Stromal cell of bone marrow (primary cell): Measurements from ENCODE around the gene PDE2A.

Experiments
- DNase-seq: peaks from one replicate; pipeline ENCODE4 v3.0.0-alpha.2; 2012; ENCODE audit warnings: low read depth

The PDE2A gene

DNA sequence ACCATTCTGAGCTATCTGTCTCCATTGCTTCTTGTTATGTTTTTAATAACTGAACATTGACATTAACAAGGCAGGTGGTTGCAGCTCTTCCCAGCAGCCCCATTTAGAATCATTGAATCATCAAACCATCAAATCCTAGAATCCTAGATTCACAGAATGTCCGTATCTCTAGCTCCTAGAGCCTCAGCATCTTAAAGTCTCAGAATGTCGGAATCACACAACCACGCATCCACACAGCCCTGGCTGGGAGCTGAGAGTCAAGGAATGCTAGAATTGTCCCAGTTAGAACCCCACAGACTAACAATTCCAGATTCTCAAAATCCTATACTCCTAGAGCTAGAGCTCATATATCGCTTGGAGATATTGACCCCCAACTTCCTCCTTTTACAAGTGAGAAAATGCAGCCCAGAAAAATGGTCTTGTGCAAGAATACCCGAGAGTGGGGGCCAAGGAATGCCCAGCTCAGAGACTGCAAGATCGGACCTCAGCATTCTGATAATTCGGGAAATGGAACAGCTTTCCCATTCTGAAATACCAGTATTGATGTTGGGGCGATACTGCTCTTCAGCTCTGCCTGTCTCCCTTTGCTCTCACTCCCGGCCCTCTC is 38.8 kb downstream of the PDE2A start:
- no peak for DNase-seq

DNA sequence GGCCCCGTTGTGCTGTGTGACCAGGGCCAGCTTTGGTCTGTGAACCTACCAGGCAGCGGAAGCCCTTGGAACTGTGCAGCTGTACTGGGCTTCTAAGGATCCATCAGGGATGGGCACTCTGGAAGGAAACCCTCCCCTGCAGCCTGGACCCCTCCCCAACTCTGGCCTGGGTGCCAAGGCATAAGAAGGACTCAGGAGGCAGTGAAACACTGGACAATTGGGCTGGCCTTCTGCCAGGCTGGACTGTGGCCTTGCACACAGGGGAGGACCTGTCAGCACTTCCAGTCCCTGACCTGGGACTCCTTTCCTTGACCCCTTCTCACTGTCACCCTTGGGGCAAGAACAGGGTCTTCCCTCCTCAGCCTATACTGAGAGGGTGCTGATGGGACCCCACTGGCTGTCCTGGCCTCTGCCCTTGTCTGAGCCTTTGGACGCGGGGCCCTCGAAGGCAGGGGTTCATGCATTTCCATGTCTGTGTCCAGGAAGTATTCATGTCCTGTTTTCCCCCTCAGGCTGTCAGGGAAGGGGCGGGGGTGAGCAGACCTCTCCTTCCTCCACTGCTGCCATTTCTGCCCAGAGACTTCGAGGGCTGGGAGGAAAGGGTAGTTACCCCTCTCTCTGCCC is 39.6 kb downstream of the PDE2A start:
- DNase-seq = no peak

DNA sequence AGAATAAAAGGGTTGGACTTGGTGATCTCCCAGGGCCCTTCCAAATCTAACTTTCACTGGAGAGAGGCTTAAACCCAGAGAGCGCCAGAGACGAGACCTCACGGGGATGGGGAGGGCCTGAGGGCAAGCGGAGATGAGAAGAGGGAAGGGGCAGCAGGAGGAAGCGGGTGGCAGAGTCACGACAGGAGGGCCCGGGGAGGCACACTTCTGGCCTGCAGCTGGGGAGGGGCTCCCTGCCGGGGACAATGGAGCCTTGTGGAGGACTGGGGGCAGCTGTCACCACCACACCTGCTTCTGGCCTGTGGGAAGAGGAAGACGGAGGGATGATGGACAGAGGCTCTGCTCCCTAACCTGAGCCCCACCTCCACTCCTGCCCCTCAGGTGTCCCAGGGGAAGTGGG is 40.2 kb downstream of the PDE2A start:
- no peak for DNase-seq

DNA sequence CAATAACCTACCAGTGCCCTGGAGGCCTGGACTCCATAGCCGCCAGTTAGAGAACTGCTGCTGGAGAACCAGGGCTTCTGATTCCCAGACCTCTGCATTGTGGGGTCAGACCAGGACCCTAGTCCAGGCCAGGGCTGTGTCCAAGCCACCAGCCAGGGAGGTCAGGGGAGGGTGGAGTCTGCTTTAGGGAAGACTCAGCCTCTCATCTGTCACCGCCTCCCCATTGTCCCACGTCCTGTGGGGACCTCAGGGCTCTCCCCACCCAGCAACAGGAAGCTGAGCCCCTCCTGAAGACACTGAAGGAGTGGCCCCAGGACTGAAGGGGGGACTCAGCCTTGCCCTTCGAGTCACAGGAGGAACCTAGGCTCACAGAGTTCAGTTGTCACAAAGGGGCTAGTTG is 41.2 kb downstream of the PDE2A start:
- no peak for DNase-seq

DNA sequence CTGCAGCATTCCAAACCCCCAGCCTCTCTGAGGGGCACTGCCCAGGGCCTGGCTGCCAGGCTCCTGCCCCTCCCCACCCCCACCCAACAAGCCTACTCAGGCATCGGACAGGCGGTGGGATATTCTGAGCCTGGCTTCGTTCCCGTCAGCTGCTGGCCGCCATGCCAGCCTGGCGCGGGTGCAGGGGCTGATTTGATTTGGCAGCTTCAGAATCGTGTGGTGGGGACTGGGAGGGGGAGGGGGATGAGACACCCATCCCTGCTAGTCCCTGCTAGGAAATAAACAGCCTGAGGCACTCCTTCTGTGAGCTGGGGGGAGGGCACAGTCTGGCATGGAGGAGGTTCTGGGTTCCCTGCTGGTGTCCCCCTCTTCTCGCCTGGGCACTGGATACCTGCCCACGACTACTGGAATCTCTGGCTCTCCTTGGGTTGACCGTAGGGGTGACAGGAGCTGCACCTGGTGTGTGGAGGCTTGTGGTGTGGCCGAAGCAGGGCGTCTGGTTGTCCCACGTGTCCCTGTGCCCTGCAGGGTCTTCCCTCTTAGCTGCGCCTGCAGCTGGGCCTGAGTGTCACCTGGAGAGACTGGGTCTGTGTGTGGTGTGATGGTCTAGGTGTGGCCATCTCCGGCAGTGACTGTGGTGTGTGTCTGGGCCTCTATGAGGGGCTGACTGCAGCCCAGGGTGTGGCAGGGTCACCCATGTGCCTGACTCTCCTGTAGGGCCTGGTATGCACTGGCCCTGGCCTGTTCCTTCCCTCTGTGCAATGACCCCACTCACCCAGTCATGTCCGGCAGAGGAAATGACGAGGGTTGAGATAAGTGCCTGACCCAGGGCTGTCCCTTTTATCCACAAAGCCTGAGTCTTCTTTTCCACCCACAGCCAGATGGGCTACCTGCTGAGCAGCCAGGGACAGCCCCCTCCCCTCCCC is 42.2 kb downstream of the PDE2A start:
- no peak for DNase-seq

DNA sequence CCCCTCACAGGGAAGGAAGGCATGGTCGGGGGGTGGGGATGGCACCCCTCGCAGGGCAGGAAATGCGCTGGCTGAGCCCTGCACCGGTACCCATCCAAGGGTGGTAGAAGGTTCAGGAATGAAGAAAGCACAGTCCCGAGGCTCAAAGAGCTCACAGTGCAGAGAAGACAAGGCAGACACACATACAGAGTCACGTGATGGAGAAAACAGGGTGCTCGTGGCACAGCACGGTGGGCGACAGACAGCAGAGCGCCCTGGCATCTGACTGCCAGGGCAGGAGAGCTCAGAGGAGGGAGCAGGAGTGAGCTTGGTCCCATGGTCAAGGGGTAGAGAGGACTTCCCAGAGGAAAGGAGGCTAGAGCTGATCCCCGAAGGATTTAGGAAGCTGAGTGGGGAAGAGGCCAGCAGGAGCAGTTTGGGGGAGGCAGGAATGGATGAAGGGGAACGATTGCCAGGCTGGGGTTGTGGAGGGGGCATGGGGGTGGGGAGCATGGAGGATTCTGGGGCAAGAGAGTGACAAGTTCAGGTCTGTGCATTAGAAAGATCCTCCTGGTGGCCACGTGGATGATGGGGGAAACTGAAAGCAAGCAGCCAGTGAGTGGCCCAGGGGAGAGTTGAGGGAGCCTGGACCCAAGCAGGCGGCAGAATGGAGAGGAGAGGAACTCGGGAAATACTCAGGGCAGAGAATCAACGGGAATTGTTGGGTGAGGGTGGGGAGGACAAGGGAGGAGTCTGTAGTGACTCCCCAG is 43.9 kb downstream of the PDE2A start:
- DNase-seq = no peak

DNA sequence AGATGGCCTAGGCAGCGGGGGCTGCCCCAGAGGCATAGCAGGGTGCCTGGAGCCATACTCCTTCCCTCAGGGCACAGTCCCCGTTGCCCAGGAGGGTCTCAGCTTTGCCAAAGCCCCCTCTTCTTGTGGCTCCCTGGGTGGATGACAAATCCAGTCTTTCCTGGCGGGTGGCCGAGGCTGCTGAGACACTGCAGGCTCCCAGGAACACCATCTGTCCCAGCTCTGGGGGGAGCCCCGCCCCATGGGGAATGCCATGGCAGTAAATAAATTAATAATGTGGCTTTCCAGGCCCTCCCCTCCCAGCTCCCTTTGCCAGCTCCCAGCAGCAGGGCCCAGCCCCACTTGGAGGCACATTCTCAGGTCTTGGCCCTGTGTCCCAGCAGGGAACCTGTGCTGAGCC is 45.0 kb downstream of the PDE2A start:
- DNase-seq = no peak

DNA sequence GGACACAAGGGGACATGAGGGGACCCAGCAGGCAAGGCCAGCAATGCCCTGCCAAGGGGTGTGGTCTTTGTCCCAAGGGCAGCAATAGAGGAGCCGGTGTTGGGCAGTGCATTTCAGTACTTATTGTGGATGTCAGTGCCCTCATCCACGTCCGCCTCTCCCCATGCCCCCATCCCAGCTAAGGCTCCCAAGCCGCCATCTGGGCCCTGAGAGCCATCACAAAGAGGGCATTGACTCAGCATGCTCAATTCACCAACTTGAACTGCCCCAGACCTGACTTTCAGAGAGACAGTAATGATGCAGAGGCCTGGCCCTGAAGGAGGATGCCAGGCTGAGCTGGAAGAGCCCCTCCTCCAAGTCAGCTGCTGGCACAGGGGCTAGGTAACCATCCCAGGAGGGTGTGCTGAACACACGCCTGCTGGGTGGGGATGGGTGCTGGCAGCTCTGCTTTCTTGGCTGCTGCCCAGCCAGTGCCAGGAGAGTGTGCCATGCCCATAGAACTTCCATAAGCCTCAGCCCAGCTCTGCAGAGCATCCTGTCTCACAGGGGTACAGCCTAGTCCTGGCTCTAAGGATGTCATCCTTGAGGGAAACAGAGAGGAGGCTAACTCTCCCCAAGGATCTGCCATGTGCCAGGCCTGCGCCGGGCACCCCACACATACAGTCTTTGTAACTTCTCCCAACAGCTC is 46.5 kb downstream of the PDE2A start:
- no peak for DNase-seq

DNA sequence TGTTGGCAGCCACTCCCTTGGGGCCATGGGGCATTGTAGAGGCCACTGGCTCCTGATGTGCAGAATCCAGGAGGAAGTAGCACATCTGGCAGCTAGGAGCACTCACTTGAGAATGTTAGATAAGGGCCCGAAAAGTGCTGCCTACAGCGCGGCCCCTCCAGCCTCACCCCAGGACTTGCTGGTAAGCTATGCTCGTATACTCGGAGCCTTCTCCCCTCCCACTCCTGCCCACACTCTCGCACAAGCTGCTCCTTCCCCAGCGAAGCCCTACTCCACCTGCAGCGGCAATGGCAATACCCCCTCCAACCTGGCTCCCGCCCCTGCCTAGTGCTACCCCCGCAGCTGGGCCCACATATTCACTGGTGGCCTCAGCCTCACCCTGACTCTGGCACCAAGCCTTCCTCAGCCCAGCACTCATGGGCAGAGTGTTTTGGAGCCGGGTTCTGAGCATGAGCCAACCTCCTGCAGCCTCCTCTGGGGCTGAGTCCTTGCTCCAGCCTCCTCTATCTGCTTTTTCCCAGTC is 47.7 kb downstream of the PDE2A start:
- no peak for DNase-seq

DNA sequence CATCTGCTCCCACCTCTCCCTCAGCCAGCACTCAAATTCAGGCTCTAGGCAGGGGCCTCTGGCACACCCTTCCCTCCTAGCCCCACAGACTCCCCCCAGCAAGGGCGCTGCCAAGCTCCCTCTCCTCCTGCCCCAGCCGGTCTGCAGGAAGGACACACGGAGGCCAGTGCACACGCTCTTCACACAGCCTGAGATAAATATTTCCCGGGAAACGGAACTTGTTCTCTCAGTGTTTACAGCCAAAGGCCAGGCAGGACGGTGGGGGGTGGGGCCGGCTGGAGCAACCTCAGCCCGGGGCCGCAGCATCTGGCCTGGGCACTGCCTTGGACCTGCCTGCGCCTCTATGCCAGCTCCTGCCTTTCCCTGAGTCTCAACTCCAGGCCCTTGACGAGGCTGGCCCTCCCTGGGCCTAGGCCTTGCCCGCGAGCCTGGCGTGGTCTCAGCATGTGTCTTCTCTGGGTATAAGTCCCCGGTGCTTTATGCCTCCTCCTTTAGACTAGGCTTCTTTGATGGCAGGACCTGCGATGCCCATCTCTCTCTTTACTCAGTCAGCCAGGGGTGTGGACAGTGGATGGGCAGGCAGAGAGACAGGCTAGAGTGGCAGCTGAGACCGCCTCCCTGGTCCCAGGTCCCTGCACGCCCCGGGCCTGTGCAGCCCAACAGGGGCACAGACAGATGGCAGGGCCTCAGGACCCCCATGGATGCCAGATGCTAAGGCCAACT is 48.4 kb downstream of the PDE2A start:
- no peak for DNase-seq

DNA sequence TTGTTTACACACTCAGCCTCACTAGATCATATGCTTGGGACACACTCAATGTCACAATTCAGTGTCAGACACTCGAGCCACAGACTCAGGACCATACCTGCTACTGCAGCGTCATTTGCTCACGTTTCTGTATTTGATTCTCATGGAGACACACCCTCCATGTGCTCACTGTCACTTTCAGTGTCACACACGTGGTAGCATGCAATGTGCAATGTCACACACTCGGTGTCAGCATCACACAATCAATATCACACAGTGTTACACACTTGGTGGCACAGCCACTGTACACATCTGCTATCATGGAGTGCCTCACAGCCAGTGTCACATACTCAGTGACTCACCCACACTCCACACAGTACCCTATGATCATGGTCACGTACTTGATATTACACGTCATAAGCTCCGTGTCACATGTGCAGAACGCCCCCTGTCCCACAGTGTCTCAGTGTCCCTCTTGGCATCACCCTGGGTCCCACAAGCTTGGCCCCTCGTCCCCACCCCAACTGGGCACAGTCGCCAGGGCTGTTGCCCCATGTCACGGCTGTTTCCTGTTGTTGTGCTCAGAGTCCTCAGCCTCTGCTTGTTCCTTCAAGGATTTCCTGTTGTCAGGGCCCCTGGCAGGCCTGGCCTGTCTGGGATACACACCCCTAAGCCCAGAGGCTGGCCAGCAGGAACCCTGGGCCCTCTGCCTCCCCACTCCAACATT is 49.6 kb downstream of the PDE2A start:
- no peak for DNase-seq

DNA sequence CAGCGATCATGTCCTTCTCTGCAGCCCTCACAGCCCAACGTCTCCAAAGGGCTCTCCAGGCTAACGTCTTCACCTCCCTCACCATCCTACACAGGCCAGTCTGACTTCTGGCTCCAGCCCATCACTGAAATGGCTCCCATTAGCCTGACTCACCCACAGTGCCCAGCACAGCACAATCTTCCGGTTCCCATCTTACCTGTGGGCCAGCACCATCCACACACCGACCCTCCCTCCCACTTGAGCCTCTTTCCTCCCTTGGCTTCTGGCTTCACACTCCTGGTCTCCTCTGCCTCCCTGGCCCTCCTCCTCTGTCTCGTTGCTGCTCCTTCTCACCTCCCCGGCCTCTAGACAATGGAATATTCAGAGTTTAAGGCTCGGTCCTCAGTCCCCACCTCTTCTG is 51.2 kb downstream of the PDE2A start:
- no peak for DNase-seq

DNA sequence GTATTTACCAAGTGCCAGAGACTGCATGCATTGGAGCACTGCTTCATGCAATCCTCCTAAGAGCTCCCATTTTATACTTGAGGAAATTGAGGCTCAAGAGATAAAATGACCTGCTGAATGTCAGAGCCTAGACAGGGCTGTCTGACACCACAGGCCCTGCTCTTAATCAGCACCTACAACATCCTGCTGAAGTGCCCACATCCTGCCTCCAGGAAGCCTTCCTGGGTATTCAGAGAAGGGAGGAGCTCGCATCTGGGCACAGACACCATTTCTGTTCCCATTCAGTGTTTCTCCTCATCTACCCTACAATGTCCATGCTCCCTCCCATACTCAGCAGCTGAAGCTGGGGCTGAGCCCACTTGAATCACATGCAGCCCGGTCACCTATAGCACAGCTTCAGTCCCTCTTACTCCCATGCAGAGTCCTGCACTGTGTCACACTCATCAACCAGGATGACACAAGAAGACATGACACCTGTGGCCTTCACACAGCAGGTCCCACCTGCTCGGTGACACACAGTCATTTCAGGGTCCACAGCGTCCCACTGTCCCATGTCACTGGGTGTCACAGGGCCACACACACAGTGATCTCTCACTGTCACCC is 53.1 kb downstream of the PDE2A start:
- DNase-seq = no peak

DNA sequence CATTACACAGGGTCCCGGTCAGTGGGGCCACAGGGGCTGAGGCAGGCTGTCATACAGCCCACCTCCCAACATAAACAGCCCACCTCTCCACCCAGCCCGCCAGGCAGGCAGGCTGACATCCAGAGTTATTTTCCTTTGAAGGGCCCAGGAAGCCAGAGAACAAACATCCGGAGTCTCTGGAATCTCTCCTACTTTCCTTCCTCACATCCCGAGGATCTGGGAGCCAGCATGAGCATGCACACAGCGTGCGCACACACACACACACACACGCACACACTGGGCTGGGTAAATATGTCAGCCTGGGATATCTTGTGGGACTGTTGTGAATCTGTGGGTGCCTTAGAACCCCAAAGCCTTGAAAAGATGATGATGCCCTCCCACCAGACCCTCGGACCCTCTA is 55.4 kb downstream of the PDE2A start:
- DNase-seq = no peak

DNA sequence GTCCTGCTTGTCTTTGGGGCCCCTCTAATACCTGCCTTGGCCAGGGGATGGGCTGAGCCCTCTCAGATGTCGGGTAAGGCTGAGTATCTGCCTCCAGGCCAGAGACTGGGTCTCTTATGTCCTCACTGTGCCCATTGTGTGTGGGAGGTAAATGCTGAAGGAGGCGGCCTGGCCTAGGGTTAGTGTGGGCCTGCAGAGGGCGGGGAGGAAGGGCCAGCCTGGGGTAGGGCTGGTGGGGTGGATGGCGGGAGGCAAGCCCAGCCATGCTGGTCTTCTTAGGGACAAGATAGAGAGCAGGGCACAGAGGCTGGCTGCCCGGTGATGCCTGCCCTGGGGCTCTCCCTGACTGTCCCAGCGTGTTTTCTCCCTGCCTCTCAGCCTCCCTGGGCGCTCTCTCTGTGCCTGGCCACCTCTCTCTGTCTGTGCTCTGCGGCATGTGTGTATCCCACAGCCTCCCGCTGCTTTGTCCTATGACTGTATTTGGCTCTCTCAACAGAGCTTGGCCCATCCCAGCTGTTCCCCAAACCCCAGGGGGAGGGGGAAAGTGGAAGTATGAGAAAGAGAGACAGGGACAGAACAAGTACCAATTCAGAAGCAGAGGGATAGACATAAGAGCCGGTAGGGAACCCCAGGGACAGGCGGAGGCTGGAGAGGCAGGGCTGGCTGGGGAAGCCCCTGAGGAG is 57.0 kb downstream of the PDE2A start:
- peak; percentile 17 for DNase-seq

DNA sequence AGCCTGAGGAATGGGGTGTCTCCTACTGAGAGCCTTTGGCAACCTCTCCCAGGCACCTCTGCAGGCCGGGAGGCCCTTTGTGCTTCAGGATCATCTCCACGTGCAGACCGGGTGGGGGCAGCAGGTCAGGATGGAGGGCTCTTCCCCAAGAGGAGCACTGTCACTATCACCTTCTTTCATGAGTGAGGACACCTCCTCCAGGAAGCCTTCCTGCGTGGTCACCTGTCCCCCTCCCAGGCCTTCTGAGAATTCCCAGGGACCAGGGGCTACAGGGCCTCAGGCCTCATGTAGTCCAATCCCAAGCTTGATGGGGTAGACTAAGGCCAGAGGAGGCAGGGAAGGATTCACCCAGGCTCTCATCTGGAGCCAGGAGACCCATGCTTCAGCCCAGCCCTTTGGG is 57.6 kb downstream of the PDE2A start:
- DNase-seq = no peak

DNA sequence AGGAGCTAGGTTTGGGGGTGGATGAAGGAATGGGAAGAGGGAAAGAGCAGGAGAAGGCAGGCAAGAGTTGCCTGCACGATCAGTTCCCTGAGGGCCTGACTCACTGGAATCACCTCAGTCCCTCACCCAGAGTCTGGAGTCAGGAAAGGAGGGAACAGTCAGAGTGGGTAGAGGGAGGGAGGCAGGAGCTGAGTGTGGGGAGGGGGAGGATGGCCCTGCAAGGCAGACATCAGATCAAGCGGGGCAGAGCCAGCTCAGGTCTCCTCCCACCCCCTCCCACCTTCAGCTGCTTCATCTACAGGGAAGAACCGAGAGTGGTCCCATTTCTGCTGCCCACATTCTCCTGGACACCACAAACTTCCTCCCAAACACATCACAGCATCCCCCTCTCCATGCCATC is 58.9 kb downstream of the PDE2A start:
- no peak for DNase-seq

DNA sequence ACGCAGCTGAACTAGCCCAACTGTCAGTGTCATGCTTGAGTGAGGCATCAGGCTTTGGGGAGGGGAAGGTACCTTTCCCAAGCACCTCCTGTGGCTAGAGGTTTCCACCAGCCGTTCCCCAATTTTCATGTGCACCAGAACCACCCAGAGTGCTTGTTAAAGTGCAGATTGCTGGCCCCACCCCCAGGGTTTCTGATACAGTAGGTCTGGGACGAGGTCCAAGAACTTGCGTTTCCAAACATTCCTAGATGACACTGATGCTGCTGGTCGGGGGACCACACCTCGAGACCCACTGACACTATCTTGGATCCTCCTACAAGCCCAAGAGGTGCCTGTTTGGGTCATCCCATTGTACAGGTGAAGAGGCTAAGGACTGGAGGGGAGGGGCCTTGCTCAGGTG is 59.8 kb downstream of the PDE2A start:
- DNase-seq = no peak

DNA sequence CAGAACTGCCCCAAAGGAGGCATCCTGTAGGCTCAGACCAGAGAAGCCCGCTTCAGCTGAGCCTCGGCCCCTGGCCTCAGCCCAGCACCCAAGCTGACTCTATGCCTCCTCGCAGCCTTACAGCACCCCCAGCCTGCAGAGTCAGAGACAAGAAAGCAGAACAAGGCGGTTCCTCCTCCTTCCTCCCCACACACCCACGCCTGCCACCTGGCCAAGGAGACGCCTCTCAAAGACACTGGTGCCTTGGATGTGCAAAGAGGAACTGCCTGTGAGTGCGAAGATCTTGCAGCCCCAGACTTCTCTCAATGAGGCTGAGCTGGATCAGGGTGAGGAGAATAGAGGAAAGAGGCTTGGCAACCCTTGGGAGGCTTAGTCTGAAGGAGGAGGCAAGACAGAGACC is 60.2 kb downstream of the PDE2A start:
- DNase-seq = no peak
